Amygdala (tissue), 56 donors: ENCODE data around the gene DNAH7.

ENCODE experiments used
- DNase-seq, 56 donors: peaks; one replicate each; lab custom pipeline; 2025; lab: John Stamatoyannopoulos, UW

The DNAH7 gene

GRCh38 chr2:196079052-196079451, 10.4 kb upstream of the DNAH7 start:
- DNase-seq: no peak

- DNase-seq: no peak
These were observed 9.2 kb upstream of the DNAH7 start for GRCh38 chr2:196077821-196078220.

- DNase-seq: no peak
These were observed 8.3 kb upstream of the DNAH7 start for GRCh38 chr2:196076778-196077568.

GRCh38 chr2:196075196-196075595, 6.6 kb upstream of the DNAH7 start:
- no peak for DNase-seq

- no peak for DNase-seq
These were observed 6.0 kb upstream of the DNAH7 start for GRCh38 chr2:196074631-196075030.

GRCh38 chr2:196073521-196073920, 4.9 kb upstream of the DNAH7 start:
- DNase-seq: no peak

DNA sequence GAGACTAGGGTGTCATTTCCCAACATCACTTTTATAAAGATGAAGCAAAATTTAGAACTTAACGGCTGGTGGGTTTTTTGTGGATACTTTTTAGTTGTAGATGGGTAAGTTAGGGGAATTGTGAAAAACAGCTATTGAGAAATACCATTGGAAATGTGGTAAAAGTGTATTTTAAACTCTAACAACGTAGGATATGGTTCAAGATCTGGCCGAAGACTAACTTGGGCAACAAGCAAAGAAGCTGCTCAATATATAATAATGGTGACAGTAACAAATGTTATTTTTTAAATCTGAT, 1.6 kb downstream of the DNAH7 start:
- no peak for DNase-seq

- DNase-seq: peak in 1 of 56 donors; percentile 14
These were observed 2.1 kb downstream of the DNAH7 start for GRCh38 chr2:196066291-196067087.

GRCh38 chr2:196063773-196064172, 4.9 kb downstream of the DNAH7 start:
- no peak for DNase-seq

DNA sequence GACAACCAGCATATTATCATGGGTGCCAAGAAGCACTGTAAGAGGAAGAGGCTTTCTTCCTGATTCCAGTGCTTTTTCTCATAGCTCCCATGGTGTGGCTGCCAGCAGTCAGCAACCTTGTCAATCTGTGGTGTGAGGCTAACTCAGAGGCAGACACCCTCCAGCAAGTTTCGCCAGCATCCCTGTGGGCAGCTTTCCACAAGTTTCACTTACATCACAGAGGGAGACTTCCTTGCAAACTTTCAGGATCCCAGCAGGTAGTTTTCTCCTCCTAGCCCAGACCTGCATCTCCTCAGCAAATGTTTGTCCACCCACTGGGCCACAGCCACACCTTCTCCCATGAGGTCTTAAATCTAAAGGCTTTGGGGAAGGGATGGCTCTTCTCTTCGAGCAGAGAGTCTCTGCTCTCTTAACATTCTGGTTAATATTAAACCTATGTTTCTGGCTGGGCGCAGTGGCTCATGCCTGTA, 9.1 kb downstream of the DNAH7 start:
- DNase-seq: no peak

DNA sequence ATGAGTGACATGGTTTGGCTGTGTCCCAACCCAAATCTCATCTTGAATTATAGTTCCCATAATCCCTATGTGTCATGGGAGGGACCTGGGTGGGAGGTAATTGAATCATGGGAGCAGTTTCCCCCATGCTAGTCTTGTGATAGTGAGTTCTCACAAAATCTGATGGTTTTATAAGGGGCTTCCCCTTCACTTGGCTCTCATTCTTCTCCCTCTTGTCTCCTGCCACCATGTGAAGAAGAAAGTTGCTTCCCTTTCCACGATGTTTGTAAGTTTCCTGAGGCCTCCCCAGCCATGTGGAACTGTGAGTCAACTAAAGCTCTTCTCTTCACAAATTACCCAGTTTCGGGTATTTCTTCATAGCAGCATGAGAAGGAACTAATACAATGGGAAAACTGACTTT, 14.0 kb downstream of the DNAH7 start:
- no peak for DNase-seq

DNA sequence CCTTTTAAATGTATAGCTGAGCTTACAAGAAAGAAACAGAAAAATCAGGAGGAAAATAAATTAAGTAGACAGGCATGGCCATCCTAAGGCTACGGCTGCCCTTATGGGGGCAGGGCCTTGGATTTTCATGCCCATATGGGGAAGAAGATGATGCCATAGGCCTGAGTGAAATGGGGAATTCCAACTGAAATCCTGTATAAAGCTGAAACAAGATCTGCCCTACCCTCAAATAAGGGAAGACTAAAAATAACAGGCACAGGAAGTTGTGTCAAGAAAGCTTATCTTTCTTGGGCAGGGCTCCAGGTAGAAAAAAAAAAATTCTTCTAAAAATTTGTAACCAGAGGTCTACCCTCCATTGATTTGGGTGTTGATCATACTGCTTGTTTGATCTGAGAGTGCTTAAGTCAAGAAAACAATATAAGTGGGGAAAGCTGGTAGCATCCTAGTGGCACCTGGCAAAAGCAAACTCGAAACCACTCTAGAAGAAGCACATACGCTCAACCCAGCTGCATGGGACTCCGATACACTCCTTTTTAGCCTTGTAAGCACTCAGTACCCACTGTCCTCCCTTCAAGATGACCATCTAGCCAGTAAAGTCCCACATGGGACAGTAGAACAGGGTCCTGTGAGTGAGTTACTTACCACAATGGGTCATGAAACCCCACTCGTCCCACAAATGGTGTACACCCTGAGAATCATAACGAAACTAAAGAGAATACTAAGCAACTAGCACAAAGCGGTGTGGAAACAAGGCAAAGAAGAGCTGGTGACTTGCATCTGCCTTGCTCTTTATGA, 22.3 kb downstream of the DNAH7 start:
- no peak for DNase-seq

GRCh38 chr2:196041786-196042185, 26.9 kb downstream of the DNAH7 start:
- DNase-seq: no peak

GRCh38 chr2:196040218-196040617, 28.4 kb downstream of the DNAH7 start:
- no peak for DNase-seq

GRCh38 chr2:196036442-196036841, 32.2 kb downstream of the DNAH7 start:
- no peak for DNase-seq

GRCh38 chr2:196018037-196018436, 50.6 kb downstream of the DNAH7 start:
- no peak for DNase-seq

- DNase-seq: no peak
These were observed 56.3 kb downstream of the DNAH7 start for GRCh38 chr2:196012314-196012713.

GRCh38 chr2:196000551-196000950, 68.1 kb downstream of the DNAH7 start:
- no peak for DNase-seq

- no peak for DNase-seq
These were observed 70.6 kb downstream of the DNAH7 start for GRCh38 chr2:195998070-195998469.

DNA sequence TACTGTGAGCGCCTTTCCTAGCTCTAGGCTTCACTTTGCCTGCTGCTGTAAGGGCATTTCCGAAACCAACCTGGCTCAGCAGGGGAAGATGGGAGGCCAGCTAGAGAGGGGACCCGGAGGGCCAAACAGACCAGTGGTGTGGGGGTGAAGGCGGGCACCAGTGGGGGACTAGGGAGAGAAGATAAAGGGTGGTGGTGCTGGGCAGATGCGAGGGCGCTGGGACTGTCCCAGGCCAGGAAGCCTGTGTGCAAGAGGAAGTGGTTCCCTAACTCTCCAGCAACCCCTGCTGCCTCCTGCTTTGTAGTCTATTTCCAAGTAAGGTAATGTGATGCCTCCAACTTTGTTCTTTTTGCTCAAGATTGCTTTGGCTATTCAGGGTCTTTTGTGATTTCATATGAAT, 73.1 kb downstream of the DNAH7 start:
- DNase-seq: no peak

DNA sequence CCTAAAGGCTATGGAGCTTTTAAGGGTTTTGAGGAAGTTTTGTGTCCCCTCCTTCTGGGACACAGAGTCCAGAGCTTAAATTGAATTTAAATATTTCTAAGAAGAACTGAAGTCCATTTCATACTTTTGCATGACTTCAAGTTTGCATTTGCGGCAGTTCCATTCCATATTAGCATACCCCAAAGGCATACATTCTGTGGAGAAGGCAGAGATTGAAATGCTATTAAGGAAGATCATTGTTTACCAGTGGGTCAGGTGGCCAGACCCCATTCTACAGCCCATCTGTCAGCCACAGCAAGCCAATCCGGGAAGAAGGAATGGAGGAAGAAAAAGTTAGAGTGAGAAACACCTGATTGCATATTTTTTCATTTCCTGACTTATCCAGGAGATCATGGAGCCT, 75.0 kb downstream of the DNAH7 start:
- no peak for DNase-seq
